A673 (cell line): ENCODE data around the gene TMPRSS7.

Experiments
- EZH2 ChIP-seq: fragments of 200-600 bp; sonication (generic); IDR thresholded peaks from 2 replicates; pipeline ENCODE4 v1.6.1; 2017; ENCODE audit warnings: borderline replicate concordance, low read depth, mild to moderate bottlenecking, mixed read lengths, antibody characterized with exemption, low read length; ENCODE audit not compliant: poor library complexity, severe bottlenecking
- TF ChIP-seq, protein P1 (sequence below): fragments of 300-800, 200-600 bp; sonication (generic); conservative IDR thresholded peaks from 2 replicates; pipeline ENCODE4 v1.5.1; 2017; ENCODE audit warnings: low read depth, mild to moderate bottlenecking, antibody characterized with exemption, low read length, moderate library complexity, mixed read lengths

GRCh38 chr3:112056451-112056929 is 22.0 kb downstream of the TMPRSS7 start:
- TF ChIP-seq, protein P1, sequence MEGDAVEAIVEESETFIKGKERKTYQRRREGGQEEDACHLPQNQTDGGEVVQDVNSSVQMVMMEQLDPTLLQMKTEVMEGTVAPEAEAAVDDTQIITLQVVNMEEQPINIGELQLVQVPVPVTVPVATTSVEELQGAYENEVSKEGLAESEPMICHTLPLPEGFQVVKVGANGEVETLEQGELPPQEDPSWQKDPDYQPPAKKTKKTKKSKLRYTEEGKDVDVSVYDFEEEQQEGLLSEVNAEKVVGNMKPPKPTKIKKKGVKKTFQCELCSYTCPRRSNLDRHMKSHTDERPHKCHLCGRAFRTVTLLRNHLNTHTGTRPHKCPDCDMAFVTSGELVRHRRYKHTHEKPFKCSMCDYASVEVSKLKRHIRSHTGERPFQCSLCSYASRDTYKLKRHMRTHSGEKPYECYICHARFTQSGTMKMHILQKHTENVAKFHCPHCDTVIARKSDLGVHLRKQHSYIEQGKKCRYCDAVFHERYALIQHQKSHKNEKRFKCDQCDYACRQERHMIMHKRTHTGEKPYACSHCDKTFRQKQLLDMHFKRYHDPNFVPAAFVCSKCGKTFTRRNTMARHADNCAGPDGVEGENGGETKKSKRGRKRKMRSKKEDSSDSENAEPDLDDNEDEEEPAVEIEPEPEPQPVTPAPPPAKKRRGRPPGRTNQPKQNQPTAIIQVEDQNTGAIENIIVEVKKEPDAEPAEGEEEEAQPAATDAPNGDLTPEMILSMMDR, result no peak
- no peak for TF ChIP-seq EZH2
